Measurements from ENCODE around the gene INO80D.

GRCh38 chr2:205984381-205984780 is 101.6 kb downstream of the INO80D start:
- TF ChIP-seq CTCF (IDR thresholded peaks at IDR 0.05) (no peak), POLR2A (IDR thresholded peaks at IDR 0.05) (no peak)

All from heart left ventricle (tissue), 13 donors.